ENCODE data around the gene RGS17. TPM values are rescaled to one million over a fixed set of nuclear protein-coding genes. Genes with fewer than 3 reads are reported as not detected.
A peak's percentile ranks its signal among the peaks of the same experiment; 100 is the strongest.

RGS17 gene
- total RNA-seq, 4 donors from 2014 or later, result 0.06 to 0.83 (median 0.34) TPM

GRCh38 chr6:153129873-153130514 is 1.1 kb downstream of the RGS17 start:
- Histone ChIP-seq H3K4me3 (peak overlapping the region; percentile 67 to 74 (median 70)), H3K27ac (replicated peaks in 1 of 4) (no peak overlapping the region), H3K36me3 (no peaks in the 10 kb centered on the region), H3K4me1 (peaks cover 17 to 25% (median 22%) of the 10 kb centered on the region in 4 donors), H3K9me3 (no peaks in the 10 kb centered on the region), H3K27me3 (peaks cover 0 to 44% (median 12%) of the 10 kb centered on the region in 4 donors)
- 2% methylated on average over 39 of the region's 53 CpGs for WGBS
- no peak for DNase-seq (ENCODE audit: extremely low spot score)
- intact Hi-C loops (cut with DNase I), result no loop called here
- TF ChIP-seq EP300 (IDR thresholded peaks at IDR 0.05), result no peak
- TF ChIP-seq POLR2AphosphoS5 (IDR thresholded peaks at IDR 0.05), result no peak
- no peak for TF ChIP-seq POLR2A (IDR thresholded peaks at IDR 0.05; ENCODE audit: low read depth)
- TF ChIP-seq CTCF (IDR thresholded peaks at IDR 0.05), result no peak

GRCh38 chr6:153126218-153126617 is 4.9 kb downstream of the RGS17 start:
- WGBS, result 93% methylated on average over 3 of the region's 3 CpGs
- H3K9me3 ChIP-seq, result no peaks in the 10 kb centered on the region
- H3K4me1 ChIP-seq, result peaks cover 12 to 19% (median 16%) of the 10 kb centered on the region in 4 donors
- H3K4me3 ChIP-seq, result no peak overlapping the region
- peaks cover 0 to 44% (median 12%) of the 10 kb centered on the region in 4 donors for H3K27me3 ChIP-seq
- DNase-seq (ENCODE audit: extremely low spot score), result no peak
- H3K27ac ChIP-seq (replicated peaks in 1 of 4), result no peak overlapping the region
- H3K36me3 ChIP-seq, result no peaks in the 10 kb centered on the region
- intact Hi-C loops (cut with DNase I), result no loop called here
- TF ChIP-seq POLR2A (IDR thresholded peaks at IDR 0.05; ENCODE audit: low read depth), result no peak
- TF ChIP-seq CTCF (IDR thresholded peaks at IDR 0.05), result no peak
- TF ChIP-seq POLR2AphosphoS5 (IDR thresholded peaks at IDR 0.05), result no peak

GRCh38 chr6:153125032-153125431 is 6.0 kb downstream of the RGS17 start:
- TF ChIP-seq CTCF (IDR thresholded peaks at IDR 0.05) (no peak), POLR2A (IDR thresholded peaks at IDR 0.05; ENCODE audit: low read depth) (no peak), POLR2AphosphoS5 (IDR thresholded peaks at IDR 0.05) (no peak), EP300 (IDR thresholded peaks at IDR 0.05) (no peak)
- Histone ChIP-seq H3K4me1 (peaks cover 6 to 9% (median 7%) of the 10 kb centered on the region in 4 donors), H3K36me3 (no peaks in the 10 kb centered on the region), H3K27ac (replicated peaks in 1 of 4) (no peak overlapping the region), H3K27me3 (peaks cover 0 to 41% (median 12%) of the 10 kb centered on the region in 4 donors), H3K4me3 (no peak overlapping the region), H3K9me3 (no peaks in the 10 kb centered on the region)
- DNase-seq (ENCODE audit: extremely low spot score), result no peak
- intact Hi-C loops (cut with DNase I), result no loop called here

GRCh38 chr6:153123801-153124200 is 7.3 kb downstream of the RGS17 start:
- intact Hi-C loops (cut with DNase I), result no loop called here
- Histone ChIP-seq H3K4me1 (no peaks in the 10 kb centered on the region), H3K27ac (replicated peaks in 1 of 4) (no peak overlapping the region), H3K9me3 (no peaks in the 10 kb centered on the region), H3K27me3 (peaks cover 0 to 28% (median 5%) of the 10 kb centered on the region in 4 donors), H3K36me3 (no peaks in the 10 kb centered on the region), H3K4me3 (no peak overlapping the region)
- TF ChIP-seq POLR2A (IDR thresholded peaks at IDR 0.05; ENCODE audit: low read depth) (no peak), EP300 (IDR thresholded peaks at IDR 0.05) (no peak), POLR2AphosphoS5 (IDR thresholded peaks at IDR 0.05) (no peak), CTCF (IDR thresholded peaks at IDR 0.05) (no peak)
- no peak for DNase-seq (ENCODE audit: extremely low spot score)
- 73% methylated on average over 3 of the region's 3 CpGs for WGBS

GRCh38 chr6:153121311-153121710 is 9.8 kb downstream of the RGS17 start:
- Histone ChIP-seq H3K36me3 (no peaks in the 10 kb centered on the region), H3K9me3 (no peaks in the 10 kb centered on the region), H3K27me3 (peaks cover 0 to 6% (median 0%) of the 10 kb centered on the region in 4 donors), H3K4me1 (no peaks in the 10 kb centered on the region), H3K27ac (replicated peaks in 1 of 4) (no peak overlapping the region), H3K4me3 (no peak overlapping the region)
- no peak for DNase-seq (ENCODE audit: extremely low spot score)
- TF ChIP-seq POLR2A (IDR thresholded peaks at IDR 0.05; ENCODE audit: low read depth) (no peak), EP300 (IDR thresholded peaks at IDR 0.05) (no peak), POLR2AphosphoS5 (IDR thresholded peaks at IDR 0.05) (no peak), CTCF (IDR thresholded peaks at IDR 0.05) (no peak)
- intact Hi-C loops (cut with DNase I), result no loop called here

Data from esophagus muscularis mucosa (tissue), 4 donors.